ENCODE measurements around the gene LVRN.

LVRN gene

GRCh38 chr5:116023619-116024018, 61.3 kb downstream of the LVRN start:
- no peak for DNase-seq (ENCODE audit: low read depth in 2 of 2)

GRCh38 chr5:116025866-116026265, 63.6 kb downstream of the LVRN start:
- no peak for DNase-seq (ENCODE audit: low read depth in 2 of 2)

GRCh38 chr5:116032094-116032517, 69.8 kb downstream of the LVRN start, which contains the start of gene ARL14EPL:
Gene ARL14EPL, plus strand, starts transcription at chr5:116032472. Its CDS starts 18,994 bp downstream, at chr5:116051466.
- DNase-seq (ENCODE audit: low read depth in 2 of 2): no peak

- no peak for DNase-seq (ENCODE audit: low read depth in 2 of 2)
Measured at GRCh38 chr5:116032991-116033390, 70.7 kb downstream of the LVRN start.

- DNase-seq (ENCODE audit: low read depth in 2 of 2): no peak
Measured at GRCh38 chr5:116035123-116035522, 72.8 kb downstream of the LVRN start.

- no peak for DNase-seq (ENCODE audit: low read depth in 2 of 2)
Measured at GRCh38 chr5:116037236-116037822, 75.1 kb downstream of the LVRN start.

- DNase-seq (ENCODE audit: low read depth in 2 of 2): no peak
Measured at GRCh38 chr5:116038817-116039216, 76.5 kb downstream of the LVRN start.

- no peak for DNase-seq (ENCODE audit: low read depth in 2 of 2)
Measured at GRCh38 chr5:116042375-116042774, 80.1 kb downstream of the LVRN start.

- DNase-seq (ENCODE audit: low read depth in 2 of 2): no peak
Measured at GRCh38 chr5:116044073-116044472, 81.8 kb downstream of the LVRN start.

GRCh38 chr5:116045821-116046220, 83.5 kb downstream of the LVRN start:
- DNase-seq (ENCODE audit: low read depth in 2 of 2): no peak

- DNase-seq (ENCODE audit: low read depth in 2 of 2): no peak
Measured at GRCh38 chr5:116046261-116046660, 84.0 kb downstream of the LVRN start.

GRCh38 chr5:116046823-116047222, 84.5 kb downstream of the LVRN start:
- no peak for DNase-seq (ENCODE audit: low read depth in 2 of 2)

GRCh38 chr5:116058346-116058936, 96.2 kb downstream of the LVRN start:
- DNase-seq (ENCODE audit: low read depth in 2 of 2): no peak

GRCh38 chr5:116062352-116062751, 100.1 kb downstream of the LVRN start:
- no peak for DNase-seq (ENCODE audit: low read depth in 2 of 2)

- no peak for DNase-seq (ENCODE audit: low read depth in 2 of 2)
Measured at GRCh38 chr5:116063950-116064349, 101.7 kb downstream of the LVRN start.

- DNase-seq (ENCODE audit: low read depth in 2 of 2): peak in 1 of 2 donors; percentile 8
Measured at GRCh38 chr5:116068028-116068632, 105.9 kb downstream of the LVRN start.

GRCh38 chr5:116071211-116071610, 108.9 kb downstream of the LVRN start:
- no peak for DNase-seq (ENCODE audit: low read depth in 2 of 2)

GRCh38 chr5:116075191-116075831, 113.0 kb downstream of the LVRN start:
- no peak for DNase-seq (ENCODE audit: low read depth in 2 of 2)

GRCh38 chr5:116076496-116076895, 114.2 kb downstream of the LVRN start:
- no peak for DNase-seq (ENCODE audit: low read depth in 2 of 2)
